HG02678 (cell line): Measurements from ENCODE around the gene RGS14.
"Not testable (repeated sequence)": the region's sequence is repeated elsewhere in the genome, so short reads cannot be mapped to it uniquely, and the experiment has no call there.

Experiments
- ATAC-seq: cut with Tn5 transposase; IDR thresholded peaks from one replicate; pipeline ENCODE4 v1.9.1; 2021; ENCODE audit warnings: mild to moderate bottlenecking, moderate library complexity; ENCODE audit not compliant: unreplicated experiment

RGS14 gene

DNA sequence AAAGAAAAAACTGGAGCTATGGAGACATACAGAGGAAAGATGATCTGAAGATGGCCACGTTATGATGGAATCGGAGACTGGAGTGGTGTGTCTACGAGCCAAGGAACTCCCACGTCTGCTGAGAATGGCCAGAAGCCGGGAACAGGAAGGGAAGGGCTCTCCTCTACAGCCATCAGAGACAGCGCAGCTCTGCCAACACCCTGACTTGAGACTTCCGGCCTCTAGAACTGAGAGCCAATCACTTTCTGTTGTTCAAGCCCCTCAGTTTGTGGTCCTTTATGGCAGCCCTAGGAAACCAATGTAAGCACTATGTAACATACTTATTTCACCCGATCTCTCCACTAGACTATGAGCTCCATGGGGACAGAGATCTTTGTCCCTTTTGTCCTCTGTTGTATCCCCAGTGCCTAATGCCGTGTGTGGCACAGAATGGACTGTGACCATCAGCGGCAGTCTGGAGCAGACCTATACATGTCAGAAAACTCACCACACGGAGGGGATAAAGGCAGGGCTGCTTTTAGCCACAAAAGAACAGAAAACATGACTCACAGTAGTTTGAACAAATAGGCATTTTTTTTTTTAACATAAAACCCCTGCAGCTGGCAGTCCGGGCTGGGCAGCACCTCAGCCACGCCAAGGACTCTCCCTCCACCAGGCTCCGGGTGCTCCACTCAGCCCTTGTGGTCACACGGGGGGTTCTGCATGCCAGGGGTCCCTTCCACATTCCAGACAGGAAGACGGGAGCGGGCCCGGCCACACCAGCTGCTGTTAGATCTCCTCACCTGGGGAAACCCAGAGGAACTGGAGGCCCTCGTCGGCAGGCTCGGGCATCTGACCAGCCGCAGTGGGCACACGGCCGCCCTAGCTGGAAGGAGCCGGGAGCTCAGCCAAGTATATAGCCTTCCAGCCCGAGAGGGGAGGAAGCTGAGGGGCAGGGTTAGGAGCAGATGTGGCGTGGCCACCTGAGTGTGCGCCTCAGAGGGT, 29.9 kb upstream of the RGS14 start:
- no peak for ATAC-seq

DNA sequence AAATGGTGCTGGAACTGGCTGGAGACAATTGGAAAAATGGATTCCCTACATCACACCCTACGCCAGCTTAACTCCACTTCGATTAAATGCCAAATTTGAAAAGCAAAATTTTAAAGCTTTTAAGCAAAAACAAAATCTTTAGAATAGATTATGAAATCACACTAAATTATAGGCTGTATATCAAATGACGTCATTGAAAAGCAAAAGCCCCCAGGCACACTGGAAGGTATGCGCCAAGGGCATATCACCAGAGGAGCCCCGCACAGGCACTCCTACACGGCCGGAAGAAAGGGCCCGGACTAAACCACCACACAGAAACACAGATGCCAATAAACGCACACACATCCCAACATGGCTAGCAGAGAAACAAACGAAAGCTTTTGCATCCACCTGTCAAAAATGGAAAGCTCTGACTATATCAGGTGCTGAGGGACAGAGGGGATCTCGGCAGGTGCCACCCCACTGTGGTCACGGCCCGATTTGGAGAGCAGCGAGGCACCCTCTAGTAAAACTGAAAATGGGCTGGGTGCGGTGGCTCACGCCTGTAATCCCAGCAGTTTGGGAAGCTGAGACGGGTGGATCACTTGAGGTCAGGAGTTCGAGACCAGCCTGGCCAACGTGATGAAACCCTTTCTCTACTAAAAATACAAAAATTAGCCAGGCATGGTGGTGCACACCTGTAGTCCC, 29.0 kb upstream of the RGS14 start:
- no peak for ATAC-seq

DNA sequence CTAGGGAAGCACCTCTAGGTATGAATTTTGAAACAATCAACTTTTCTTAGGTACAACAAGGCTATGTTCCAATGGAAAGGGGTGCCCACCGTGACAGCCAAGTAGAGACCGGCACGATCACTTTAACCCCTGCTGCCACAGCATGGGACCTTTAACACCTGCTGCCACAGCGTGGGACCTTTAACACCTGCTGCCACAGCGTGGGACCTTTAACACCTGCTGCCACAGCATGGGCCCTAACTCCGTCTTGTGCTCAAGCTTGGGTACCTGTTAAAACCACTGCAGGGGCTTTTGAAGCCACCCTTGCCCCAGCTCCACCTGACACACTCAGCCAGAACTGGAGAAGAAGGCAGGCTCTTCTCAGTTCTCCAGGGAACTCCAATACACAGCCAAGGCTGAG, 27.8 kb upstream of the RGS14 start:
- ATAC-seq: no peak

DNA sequence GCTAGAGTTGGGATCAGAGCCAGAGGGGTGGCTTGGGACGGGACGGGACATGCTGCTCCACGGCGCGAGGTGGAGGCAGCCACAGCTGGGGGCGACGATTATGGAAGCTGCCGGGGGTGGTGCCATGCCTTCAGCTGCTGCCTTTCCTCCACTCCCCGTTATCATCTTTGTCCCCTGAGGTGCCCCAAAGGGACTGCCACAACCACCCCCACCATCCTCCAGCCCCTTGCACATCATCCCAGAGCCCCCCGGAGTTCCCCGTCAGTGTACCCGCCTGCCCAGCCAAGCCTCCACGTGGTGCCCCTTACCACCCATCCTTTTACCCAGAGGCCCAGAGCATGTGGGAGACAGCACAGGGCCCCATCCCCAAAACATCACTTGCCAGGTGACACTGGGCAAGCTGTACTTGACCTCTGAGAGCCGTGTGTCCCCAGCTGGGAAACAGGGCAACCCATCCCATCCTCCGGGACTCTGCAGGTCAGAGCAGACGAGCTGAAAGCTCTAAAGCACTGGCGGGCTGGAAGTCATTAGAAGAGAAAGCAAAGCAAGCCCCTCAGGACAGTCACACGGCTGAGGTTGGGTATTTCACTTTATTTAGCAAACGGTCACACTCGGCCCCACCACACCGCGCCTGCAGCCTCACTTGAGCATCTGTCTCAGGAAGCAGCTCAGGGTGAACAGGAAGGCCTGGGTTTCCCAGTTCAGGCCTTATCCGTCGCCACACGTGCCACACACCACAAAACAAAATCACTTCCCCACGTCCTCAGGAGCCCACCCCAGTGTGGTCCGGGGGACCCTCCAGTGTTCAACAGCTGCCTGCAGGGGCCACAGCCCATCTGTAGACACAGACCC, 26.5 kb upstream of the RGS14 start:
- no peak for ATAC-seq

DNA sequence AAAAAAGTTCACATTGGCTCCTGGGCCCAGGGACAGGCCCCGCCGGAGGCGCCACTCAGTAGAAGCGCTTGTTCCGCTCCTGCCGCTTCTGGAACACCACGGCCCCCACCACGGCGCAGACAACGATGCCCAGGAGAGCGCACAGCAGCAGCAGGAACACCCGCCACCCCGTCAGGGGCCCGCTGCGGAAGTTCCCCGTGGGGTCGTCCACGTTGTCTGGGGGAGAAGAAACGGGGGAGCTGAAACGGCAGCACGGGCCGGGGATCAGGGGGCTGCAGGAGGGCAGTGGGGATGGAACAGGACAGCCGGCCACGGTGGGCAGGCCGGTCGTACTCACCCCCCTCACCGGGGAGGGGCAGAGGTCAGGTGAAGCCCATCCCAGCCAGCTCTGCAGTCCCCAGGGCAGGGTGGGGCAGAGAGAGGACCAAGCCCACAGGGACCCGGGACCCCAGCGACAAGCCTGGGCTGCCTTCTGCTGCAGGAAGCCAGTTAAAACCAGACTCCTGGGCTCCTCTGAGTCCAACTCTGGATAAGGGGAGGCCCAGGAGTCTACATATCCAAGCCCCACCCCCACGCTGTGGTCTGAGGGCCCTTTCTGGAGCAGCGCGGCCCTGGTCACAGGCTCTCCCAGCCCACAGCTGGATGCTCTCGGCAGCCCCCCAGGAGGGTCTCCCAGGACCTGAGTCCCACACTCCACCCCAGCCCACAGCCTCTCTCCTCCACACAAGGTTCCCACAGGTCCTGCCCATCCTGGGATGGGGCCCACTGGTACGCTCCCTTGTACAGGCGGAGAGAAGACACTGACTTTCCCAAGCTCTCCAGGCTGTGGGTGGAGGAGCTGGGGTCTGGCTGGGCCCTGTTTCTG, 25.5 kb upstream of the RGS14 start:
- no peak for ATAC-seq

DNA sequence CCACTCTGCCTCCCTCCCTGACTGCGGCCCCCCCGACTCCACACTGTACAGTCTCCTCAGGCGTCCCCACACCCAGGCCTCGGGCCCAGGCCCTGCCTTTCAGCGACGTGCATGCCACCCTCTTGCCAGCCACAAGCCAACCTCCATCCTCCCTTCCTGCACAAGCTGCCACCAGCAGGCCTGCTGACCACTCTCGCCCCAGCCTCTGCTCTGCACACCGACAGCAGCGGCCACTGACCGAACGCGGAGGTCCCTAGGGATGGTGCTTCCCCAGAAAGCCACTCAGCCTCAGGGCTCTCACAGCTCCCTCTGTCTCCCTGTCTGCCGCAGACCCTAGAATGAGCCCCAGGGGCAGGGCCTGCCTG, 24.8 kb upstream of the RGS14 start:
- no peak for ATAC-seq

DNA sequence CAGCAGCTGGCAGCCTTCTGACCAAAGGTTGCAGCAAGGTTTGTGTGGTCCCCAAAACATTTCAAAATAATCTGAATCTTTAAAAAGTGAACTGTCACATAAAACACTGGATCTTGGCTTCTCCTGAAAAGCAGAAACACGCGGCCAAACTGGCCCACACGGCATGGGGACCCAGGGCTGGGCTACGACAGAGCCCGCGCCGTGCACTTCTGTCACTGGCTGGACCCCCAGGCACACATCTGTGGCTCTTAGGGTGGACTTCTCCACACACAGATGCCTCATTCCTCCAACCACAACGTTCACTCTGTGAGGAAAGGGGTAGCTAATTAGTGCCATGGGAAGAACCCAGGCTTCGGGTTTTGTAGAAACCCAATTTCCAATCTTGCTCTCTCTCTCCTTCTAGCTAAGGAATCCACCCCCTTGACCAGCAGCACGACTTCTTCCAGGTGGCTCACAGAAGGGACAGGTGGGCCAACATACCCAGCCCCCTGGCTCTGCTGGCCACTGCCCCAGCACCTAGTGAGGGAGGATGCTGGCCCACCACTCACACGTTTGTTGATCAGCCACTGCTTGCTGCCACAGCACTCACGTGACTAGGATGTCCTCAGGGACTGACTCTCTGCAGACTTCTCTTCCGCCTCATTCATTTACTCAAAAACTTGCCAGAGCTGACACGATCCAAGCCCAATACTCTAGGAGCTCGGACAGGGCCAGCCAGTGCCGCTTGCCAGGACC, 24.1 kb upstream of the RGS14 start:
- ATAC-seq: no peak

DNA sequence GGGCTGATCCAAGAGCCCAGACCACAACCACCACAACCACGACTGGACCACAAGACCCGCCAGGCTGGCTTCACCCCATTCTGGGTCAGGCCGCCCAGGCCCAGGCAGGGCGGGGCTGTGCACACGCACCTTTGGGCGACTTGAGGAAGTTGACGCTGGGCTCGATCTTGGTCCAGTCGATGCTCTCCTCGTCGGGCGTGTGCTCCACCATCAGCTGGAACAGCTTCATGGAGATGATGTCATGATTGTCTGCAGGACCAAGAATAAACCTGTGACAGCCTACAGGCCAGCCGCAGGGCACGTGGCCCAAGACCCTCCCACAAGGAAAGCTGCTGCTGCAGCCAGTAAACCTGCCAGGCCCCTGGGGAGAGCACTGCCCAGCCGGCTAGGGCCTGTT, 23.6 kb upstream of the RGS14 start:
- no peak for ATAC-seq

DNA sequence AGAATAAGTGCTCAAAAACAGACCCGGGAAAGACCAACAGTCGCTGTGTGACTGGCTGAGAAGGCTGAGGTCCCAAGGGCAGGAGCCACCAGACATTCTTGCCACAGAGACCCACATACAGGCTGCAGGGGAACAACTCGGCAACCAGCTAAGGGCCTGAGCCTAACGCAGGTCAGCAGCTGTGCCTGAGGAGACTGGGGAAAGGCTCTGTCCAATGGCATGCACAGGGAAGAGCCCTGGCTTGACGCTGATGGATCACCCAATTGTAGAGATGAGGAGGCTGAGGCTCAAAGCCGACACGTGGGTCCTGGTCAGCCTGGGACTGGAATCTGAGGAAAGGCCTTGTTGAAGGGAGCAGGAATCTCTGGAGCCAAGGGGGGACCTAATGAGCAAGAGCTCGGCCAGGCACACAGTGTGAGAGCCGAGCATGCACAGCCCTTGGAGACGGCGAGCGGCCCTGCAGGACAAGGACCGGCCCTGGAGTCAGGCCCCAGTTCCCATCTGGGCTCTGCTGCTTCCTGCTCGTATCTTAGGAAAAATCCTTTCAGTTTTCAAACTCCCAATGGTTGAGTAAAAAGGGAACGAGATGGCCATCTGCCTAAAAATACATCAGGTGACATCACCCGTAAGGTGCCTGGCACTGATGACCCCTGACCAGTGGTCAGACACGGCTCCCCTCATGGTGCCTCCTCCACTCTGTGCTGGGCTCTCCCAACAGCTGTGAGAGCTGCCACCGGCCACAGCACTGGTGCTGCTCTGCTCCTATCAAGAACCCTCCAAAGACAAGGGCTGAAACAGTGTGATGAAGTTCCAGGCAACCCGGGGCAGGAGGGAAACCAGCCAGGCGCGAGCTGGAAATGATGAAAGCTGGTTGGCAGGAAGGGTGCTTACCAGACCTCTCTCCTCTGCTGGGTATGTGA, 22.7 kb upstream of the RGS14 start:
- ATAC-seq: no peak

DNA sequence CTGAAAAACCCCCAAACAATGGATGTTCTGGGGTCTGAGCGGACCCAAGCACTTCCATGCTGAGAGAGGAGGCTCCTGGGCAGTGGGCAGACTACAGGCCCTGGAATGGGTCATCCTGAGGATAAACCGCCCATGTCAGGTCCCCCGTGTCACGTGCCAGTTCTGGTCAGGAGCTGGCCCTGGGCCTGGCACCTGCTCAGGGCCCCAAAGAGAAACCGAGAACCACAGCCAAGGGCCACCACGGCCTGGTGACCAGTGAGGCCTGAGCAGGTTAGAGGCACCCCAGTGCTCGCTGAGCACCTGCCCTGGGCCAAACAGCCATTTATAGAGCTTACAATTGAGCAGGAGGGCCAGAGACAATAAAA, 22.0 kb upstream of the RGS14 start:
- no peak for ATAC-seq

DNA sequence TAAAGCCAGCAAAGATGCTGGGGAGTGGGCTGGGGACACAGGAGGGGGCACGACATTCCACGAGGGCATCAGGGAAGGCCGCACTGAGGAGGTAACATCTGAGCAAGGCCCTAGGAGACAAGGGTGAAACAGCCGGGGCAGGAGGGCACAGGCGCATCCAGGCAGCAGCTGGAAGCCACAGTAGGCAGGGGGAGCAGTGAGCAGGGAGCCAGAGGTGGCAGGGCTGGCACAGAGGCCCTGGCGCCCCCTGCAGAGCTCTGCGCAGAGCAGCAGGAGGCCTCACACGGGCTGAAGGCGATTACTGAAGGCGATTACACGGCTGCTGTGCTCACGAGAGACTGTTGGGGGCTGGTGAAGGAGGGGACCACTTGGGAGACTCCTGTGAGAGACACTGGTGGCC, 21.6 kb upstream of the RGS14 start:
- no peak for ATAC-seq

DNA sequence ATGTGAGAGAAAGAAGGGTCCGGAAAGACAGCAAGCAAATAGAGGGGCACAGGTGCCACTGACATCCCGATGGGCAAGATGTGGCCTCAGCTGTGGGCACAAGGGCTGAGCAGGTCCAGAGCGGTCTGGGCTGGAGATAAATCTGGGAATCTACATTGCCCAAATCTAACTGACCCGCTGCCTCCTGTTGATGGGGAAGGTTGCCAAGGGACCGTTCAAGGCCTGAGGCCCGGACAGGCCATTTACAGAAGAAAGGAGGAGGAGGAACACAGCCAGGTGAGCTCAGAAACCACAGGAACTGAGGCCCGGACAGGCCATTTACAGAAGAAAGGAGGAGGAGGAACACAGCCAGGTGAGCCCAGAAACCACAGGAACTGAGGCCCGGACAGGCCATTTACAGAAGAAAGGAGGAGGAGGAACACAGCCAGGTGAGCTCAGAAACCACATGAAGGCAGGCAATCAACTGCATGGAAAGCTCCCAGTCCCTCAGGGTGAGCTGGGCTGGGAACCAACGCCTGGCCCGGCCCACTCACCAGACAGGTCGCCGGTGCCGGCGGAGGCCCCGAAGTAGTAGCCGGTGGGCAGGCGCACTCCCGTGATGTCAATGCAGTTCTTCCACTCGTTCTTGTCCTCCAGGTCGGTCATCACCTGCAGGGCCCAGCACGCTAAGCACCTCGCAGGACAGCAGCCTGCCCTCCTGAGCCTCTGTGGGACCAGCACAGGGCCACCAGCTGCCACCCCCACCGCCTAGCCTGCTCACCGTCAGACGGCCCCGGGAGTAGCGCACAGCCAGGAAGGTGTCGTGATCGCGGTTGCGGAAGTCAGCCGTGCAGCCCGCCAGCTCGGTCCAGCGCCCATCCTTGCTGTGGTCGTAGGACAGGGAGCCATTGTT, 20.9 kb upstream of the RGS14 start:
- ATAC-seq: no peak

DNA sequence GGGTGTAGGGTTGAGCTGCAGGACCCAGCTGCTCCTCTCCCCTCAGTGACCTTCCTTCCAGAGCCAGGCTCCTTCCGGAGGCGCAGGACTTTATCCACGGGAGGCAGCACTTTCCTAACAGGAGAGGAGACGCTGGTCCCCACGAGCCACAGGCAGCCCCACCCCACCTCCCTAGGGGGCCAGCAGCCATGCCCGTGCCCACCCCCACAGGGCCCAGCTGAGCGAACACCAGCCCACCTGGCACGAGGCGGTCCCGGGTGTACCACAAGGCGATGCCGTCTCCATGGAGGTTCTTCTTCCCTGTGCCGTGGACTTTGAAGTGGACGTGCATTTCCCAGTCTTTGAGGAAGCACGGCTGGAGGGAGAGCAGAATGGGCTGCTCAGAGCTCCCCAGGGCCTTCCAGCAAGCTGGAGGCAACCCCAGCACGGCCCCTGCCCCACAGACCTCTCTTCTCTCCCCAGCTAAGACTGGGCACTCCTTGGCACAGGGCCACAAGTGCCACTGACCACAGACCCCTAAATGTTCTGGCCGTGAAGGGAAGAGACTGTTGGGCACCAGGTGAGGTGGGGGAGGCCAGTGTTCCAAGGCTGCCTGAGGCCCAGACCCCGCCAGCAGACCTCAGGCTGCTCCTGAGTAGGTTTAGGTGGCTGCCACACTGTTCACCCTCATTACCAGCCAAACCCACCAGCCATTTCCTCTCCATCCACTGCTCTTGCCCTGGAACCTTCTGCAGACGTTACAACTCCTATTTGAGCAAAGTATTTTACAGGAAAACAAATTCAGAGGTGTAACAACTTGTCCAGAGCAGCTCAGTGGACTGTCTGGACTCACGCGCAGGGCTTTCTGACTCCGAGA, 19.2 kb upstream of the RGS14 start:
- ATAC-seq: no peak

DNA sequence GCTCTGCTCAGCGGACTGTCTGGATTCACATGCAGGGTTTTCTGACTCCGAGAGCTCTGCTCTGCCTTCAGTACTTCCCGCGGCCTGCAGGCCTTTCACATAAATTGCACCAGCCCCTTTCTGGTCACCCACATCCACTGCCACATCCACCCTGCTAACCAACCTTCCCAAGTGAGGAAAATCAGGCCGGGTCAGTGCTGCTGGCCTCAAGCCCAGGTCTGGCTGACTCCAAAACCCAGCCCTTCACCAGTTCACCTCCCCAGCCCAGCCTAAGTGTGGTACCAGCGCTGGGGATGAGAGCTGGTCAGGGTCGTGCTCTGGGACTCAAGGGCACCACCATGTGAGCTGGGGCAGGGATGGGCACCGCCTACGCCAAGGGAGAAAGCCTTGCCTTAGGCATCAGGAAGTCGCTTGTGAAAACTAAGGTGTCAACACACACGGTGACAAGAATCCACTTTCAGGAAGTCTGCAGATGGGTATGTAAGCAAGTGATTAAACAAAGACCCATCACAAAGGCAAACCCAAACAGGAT, 18.6 kb upstream of the RGS14 start:
- no peak for ATAC-seq

DNA sequence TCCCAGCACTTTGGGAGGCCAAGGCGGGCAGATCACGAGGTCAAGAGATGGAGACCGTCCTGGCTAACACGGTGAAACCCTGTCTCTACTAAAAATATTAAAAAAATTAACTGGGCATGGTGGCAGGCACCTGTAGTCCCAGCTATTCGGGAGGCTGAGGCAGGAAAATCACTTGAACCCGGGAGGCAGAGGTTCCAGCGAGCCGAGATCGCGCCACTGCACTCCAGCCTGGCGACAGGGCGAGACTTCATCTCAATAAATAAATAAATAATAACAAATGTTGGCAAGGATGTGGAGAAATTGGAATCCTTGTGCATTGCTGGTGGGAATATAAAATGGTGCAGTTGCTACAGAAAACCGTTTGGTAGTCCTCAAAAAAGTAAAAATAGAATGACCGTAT, 14.7 kb upstream of the RGS14 start:
- ATAC-seq: not testable (repeated sequence)

DNA sequence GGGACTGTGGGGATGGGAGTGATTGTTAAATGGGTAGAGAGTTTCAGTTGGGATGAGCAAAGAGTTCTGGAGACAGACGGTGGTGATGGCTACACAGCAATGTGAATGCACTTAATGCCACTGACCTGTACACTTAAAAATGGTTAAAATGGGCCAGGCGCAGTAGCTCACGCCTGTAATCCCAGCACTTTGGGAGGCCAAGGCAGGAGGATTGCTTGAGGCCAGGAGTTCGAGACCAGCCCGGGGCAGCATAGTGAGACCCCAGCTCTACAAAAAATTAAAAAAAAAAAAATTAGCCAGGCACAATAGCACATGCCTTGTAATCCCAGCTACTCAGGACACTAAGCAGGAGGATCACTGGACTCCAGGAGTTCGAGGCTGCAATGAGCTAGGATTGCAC, 13.9 kb upstream of the RGS14 start:
- no peak for ATAC-seq

DNA sequence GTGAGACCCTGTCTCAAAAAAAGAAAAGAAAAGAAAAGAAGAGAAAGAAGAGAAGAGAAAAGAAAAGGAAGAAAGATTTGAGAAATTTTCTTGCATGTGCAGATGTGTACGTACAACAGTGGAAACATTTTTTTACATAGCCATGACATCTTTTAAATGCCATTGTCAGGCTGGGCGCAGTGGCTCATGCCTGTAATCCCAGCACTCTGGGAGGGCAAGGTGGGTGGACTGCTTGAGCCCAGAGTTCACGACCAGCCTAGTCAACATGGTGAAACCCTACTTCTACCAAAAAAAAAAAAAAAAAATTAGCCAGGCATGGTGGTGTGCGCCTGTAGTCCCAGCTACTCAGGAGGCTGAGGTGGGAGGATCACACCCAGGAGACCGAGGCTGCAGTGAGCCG, 12.8 kb upstream of the RGS14 start:
- ATAC-seq: no peak
